Bronchial epithelial cell (primary cell): ENCODE results near the gene NES. TPM values are rescaled to one million over a fixed set of nuclear protein-coding genes. Genes with fewer than 3 reads are reported as not detected.

Experiments used
- DNase-seq: peaks from one replicate; pipeline ENCODE4 v3.0.0-alpha.2; 2010; ENCODE audit warnings: low read depth
- FAIRE-seq: peaks from 2 replicates; lab custom pipeline; 2011; peaks lifted over from hg19 to GRCh38; lab: Jason Lieb, UNC
- H3K27me3 ChIP-seq: 2 replicates; pipeline ENCODE4 v1.5.1; 2011; ENCODE audit warnings: low read length; ENCODE audit not compliant: control insufficient read depth, insufficient read depth
- H3K36me3 ChIP-seq: 2 replicates; pipeline ENCODE4 v1.5.1; 2011; ENCODE audit warnings: low read length; ENCODE audit not compliant: control insufficient read depth, insufficient read depth
- H3K4me3 ChIP-seq: 2 replicates; pipeline ENCODE4 v1.5.1; 2011; ENCODE audit warnings: mild to moderate bottlenecking, low read depth, low read length, control low read depth
- CTCF ChIP-seq: IDR thresholded peaks from 2 replicates; pipeline ENCODE4 v1.5.1; 2011; ENCODE audit warnings: mild to moderate bottlenecking, moderate library complexity, low read length, control low read depth, inconsistent platforms; ENCODE audit not compliant: insufficient read depth, severe bottlenecking
- total RNA-seq: library from RNA; depleted of rRNA; stranded (reverse); fragments of >200 nt; gene quantifications from 2 replicates; pipeline ENCODE4 v1.2.1, GENCODE V29; 2014

Gene NES
- total RNA-seq, 1 donor from 2014 or later, result under 0.01 TPM

GRCh38 chr1:156660752-156661112, 16.5 kb downstream of the NES start:
- FAIRE-seq (no peak), DNase-seq (no peak)
- Histone ChIP-seq H3K27me3 (peaks cover 11% of the 10 kb centered on the region), H3K4me3 (peak overlapping the region; percentile 21), H3K36me3 (no peaks in the 10 kb centered on the region)
- no peak for TF ChIP-seq CTCF

- Histone ChIP-seq H3K4me3 (no peak overlapping the region), H3K27me3 (peaks cover 14% of the 10 kb centered on the region), H3K36me3 (no peaks in the 10 kb centered on the region)
- peak; percentile 98 for TF ChIP-seq CTCF
- FAIRE-seq (no peak), DNase-seq (peak; percentile 86)
These were observed 17.0 kb downstream of the NES start for GRCh38 chr1:156659988-156660751.

- Histone ChIP-seq H3K36me3 (no peaks in the 10 kb centered on the region), H3K4me3 (no peak overlapping the region), H3K27me3 (peaks cover 17% of the 10 kb centered on the region)
- no peak for TF ChIP-seq CTCF
- FAIRE-seq (no peak), DNase-seq (no peak)
These were observed 17.6 kb downstream of the NES start for GRCh38 chr1:156659661-156659987.

- no peak for TF ChIP-seq CTCF
- Histone ChIP-seq H3K36me3 (no peaks in the 10 kb centered on the region), H3K27me3 (peaks cover 19% of the 10 kb centered on the region), H3K4me3 (no peak overlapping the region)
- DNase-seq (no peak), FAIRE-seq (no peak)
These were observed 18.1 kb downstream of the NES start for GRCh38 chr1:156658945-156659574.

- Histone ChIP-seq H3K4me3 (no peak overlapping the region), H3K36me3 (no peaks in the 10 kb centered on the region), H3K27me3 (peaks cover 21% of the 10 kb centered on the region)
- TF ChIP-seq CTCF, result no peak
- FAIRE-seq (no peak), DNase-seq (no peak)
These were observed 18.7 kb downstream of the NES start for GRCh38 chr1:156658496-156658895.
